NCI-H2081 treated with DMSO at 0.1 percent for 48 hours (cell line): ENCODE results near the gene R3HCC1L.

ENCODE experiments used
- DNase-seq: peaks from one replicate; lab custom pipeline; 2025; lab: John Stamatoyannopoulos, UW

R3HCC1L gene

DNA sequence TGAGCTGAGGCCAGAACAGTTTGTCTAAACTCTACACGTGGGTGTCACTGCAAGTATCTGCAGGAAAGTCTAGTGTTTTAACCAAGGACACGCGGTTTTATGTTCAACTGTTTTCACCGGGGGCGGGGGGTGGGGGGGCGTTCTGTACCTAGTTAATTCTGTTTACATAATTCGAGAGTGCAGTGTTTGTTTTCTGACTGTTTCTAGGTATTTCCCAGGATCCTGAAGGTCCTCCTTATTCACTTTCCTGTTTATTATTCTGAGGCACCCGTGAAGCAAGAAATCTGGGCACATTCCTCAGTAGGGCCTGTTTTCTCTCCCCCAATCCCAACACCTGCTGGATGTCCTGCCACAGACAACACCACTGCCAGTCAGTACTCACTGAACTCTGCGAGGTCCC is 125.9 kb downstream of the R3HCC1L start:
- no peak for DNase-seq

DNA sequence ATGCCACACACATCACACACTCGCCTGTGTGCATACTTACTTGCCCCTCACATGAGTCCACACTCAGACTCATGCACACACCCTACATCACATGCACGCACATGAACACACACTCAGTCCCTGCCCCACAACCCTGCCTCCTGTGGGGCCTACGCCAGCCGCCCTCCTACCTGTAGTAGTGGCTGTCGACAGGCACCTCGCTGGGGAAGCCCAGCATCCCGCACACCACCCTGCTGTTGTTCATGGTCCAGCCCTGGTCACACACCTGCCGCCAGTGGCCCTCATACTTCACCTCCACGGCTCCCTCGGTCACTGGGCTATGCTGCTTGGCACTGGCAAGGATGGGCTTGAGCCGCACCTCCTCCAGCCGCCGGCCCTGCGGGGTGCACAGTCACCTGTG is 126.3 kb downstream of the R3HCC1L start:
- no peak for DNase-seq

GRCh38 chr10:98261436-98262277 is 127.2 kb downstream of the R3HCC1L start:
- no peak for DNase-seq

DNA sequence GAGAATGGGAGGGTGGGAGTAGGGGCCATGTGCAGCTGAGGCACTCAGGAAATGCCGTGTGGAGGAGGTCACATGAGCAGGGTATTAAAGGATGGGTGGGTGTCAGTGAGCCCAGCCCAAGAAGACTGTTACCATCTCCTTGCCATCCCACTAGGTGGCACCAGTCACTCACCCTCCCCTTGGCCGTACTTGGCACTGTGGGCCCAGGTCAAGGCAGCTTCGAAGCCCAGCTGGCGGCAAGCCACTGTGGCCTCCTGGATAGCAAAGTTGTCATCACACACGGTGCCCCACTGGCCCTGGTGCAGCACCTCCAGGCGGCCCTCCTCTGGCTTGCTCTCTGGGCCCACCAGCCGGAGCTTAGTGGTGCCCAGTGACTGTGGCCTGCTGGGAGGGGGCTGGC is 128.1 kb downstream of the R3HCC1L start:
- no peak for DNase-seq

DNA sequence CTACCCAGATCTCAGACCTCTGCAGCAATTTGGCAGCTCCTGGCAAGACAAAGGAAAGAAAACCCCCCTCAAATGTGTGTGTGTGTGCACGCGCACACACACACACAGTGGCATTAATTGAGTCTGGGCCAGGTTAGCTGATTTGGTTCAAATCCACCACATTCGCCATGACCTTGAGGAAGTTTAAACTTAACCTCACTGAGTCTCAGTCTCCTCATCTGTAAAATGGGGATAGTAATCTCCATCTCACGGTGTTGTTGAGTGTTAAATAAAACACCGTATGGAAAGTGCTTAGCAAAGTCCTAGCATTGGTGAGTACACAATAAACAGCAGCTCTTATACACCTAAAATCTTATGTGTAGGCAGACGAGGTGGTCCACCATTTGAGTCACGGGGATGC is 128.6 kb downstream of the R3HCC1L start:
- no peak for DNase-seq

DNA sequence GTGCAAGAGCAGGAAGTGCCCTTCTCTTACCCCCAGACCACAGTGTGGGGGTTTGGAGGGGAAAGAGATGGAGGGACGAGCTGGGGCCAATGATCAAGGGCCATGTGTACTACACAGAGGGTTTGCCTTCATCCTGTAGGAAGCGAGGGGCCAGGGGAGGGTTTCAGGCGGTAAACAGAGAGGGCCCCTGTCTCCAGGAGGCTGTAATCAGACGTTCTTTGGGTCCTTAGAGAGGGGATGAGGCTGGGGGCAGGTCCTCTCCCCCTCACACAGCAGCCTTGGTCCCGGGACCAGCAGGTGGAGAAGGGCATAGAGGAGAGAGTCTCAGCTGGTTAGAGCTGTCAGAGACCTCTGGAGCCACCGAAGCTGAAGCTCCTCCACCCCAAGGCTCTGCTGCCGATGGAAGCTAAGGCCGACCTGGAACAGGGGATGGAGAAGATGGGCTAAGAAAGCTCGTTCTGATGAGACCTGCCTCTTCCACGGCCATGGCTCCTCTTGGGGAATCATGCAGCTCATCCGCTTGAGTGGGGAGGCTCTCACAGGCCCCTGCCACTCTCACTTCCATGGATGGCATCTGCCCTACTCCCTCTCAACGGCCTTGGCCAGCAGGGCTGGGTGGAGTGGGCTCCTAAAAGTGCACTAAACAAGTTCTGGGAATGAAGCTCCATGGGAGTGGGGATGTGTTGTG is 130.1 kb downstream of the R3HCC1L start:
- no peak for DNase-seq

- DNase-seq = no peak
Observed at GRCh38 chr10:98265403-98266378, 131.2 kb downstream of the R3HCC1L start.

GRCh38 chr10:98266647-98267046 is 132.2 kb downstream of the R3HCC1L start:
- DNase-seq = no peak

DNA sequence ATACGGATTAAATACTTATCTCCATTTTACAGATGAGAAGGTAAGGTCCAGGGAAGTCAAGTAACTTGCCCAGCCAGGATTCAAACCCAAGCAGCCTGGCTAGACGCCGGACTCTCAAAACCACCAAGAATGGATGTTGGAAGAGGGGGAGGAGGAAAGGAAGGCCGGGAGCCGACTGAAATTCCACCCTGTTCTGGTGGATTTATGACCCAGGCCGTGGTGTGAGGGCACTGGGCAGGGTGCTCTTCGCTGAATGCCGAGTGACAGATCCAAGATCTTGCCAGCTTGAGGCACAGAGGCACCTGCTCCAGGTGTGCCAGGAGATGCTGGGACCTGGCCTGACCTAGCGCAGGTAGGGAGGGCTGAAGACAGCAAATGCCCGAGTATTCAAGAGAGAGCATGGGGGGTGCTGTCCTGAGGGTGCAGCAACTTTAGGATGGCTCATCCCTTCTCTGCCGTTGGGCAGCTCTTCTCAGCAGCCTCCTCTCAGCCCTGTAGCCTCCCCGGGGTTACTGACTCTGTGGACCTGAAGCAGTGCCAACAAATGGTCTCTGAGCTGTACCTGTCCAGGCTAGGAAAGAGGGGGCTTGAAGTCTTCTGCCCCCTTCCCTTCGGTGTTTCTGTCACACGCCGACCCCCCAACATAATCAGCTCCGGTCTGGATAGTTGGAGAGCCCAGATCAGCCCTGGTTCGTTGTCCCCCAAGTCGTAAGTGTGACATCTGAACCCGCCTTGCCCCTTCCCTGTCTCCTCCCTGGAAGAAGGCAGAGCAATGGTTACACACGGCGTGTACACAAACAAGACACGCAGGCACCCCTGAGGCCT is 132.8 kb downstream of the R3HCC1L start:
- no peak for DNase-seq

DNA sequence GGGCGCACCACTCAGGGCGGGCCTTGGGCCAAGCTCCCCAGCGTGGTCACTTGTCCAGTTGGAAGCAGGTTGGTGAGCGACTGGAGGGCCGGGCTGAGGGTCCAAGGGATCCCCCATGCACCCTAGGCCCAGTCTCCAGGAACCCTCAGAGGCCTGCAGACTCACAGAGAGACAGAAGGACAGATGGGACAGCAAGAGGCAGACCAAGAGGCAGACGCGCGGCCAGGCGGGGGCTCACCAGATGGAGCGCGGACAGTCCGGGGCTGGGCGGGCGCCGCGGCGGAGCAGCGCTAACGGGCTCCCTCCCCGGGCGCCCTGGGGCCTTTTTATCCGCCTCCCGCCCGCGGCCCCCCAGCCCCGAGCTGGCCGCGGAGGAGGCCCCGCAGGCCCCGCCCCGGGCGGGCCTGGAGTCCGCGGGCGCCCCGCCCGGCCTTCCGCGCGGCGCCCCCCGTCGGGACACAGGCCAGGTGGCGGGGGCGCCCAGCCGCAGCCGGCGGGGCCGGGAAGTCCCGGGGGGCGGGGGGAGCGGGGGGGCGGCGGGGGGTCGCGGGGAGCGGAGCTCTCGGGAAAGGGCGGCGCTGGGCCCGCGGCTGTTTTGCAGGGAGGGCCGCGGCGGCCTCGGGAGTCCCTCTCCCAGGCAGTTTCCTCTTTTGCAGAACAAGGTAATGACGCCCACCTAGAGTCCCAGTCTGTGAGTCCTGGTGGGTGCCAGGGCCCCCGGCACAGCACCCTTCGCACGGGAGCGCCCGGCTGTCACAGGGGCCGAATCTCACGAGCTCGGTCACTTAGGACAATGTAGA is 133.6 kb downstream of the R3HCC1L start, which contains the start of gene LOXL4:
LOXL4 (minus strand) TSS at position 301 of the 800 bp plus-strand sequence. CDS start 5,175 bp downstream, outside the sequence.
- DNase-seq = no peak

DNA sequence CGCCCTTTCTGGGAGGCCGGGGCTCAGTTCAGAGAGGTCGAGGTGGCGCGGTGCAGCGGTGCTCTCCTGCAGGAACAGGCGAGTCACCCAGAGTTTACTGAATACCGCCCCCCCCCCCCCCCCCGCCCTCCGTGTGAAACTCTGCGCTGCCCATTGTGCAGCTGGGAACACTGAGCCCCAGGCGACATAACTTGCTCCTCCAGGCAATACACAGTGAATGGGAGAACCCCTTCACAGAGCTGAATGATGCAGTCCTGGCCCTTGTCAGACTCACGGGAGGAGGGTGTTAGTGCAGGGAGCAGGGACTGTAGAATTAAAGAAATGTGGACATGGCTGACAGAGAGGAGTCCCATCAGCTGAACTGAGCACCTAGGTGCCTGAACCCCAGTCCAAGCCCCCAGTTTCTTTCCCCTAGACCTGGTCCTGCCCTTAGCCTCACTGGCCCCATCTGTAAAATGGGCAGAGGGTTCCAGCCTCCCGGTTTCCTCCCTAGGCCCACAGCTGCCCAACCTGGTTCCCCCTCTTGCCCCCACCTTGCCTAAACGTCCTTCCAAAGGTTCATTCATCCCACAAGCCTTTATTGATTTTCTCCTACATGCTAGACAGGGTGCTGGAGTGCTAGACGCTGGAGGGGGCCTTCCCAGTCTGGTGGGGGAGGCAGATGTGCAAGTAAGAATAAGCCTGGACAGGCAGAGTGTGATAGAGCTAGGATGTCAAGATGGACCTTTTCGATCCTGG is 134.4 kb downstream of the R3HCC1L start:
- no peak for DNase-seq

- DNase-seq = no peak
Observed at GRCh38 chr10:98269435-98269912, 135.0 kb downstream of the R3HCC1L start.

DNA sequence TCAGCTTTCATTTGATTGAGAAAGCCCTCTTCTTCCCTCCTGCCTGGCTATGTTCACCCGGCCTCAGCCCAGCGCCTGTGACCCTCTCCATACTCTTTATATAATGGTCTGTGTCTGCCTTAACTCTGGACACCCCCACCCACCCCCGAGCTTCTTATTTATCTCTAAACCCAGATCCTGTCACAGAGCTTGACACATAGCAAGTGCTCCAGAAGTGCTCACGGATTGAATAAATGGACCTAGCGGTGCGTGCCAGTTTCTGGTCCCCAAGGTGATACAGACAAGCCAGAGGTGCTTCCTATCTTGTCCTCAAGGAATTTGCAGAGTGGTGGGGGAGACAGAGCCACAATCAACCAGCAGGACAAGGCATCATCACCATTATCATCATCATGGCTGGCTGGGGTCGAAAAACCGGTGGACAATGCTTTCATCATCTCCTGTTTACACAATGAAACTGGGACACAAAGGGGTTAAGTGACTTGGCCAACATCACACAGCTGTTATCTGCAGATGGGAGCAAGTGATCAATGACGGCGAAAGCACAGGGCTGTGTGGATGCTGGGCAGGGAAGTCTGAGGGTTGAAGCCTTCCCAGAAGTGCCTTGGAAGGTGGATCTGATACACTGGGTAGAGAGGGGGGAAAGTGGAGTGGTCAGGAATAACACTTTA is 135.8 kb downstream of the R3HCC1L start:
- DNase-seq = no peak

DNA sequence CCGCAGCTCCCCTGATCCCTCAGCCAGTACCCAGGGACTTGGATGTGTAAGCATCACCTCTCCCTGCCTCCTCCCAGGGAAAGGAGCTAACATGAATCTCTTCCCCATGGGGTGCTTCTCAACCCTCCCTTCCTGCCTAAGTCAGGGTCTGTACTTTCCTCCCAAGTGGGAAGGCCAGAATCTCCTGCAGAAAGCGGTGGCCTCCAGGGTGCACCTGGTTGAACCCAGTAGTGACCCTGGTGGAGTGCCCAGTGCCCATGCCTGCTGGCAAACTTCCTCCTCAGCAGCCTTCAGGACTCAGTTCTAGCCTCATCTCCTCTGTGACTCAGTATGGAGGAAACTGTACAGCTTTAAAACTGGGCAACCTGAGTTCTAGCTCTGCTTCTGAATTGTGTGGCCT is 136.3 kb downstream of the R3HCC1L start:
- DNase-seq = no peak

GRCh38 chr10:98272245-98272644 is 137.8 kb downstream of the R3HCC1L start:
- no peak for DNase-seq

GRCh38 chr10:98272656-98273055 is 138.2 kb downstream of the R3HCC1L start:
- no peak for DNase-seq

- DNase-seq = no peak
Observed at GRCh38 chr10:98273057-98273850, 138.8 kb downstream of the R3HCC1L start.

- no peak for DNase-seq
Observed at GRCh38 chr10:98274562-98274961, 140.1 kb downstream of the R3HCC1L start.
